Mesothelial cell of epicardium (in vitro differentiated cells): ENCODE measurements around the gene ADGRD1. TPM values are rescaled to one million over a fixed set of nuclear protein-coding genes. Genes with fewer than 3 reads are reported as not detected.

Experiments
- DNase-seq, 2 experiments: peaks; one replicate each; pipeline ENCODE4 v3.0.0; 2021; ENCODE audit warnings: low spot score in 2 of 2; ENCODE audit not compliant: unreplicated experiment in 2 of 2
- H3K27ac Mint-ChIP-seq: 2 replicates; pipeline ENCODE4 v1.8.0; 2021; ENCODE audit warnings: mixed read lengths
- H3K27me3 Mint-ChIP-seq: 2 replicates; pipeline ENCODE4 v1.8.0; 2021; ENCODE audit warnings: low read depth, mixed read lengths
- H3K36me3 Mint-ChIP-seq: 2 replicates; pipeline ENCODE4 v1.8.0; 2021; ENCODE audit warnings: mixed read lengths
- H3K4me1 Mint-ChIP-seq: 2 replicates; pipeline ENCODE4 v1.8.0; 2021; ENCODE audit warnings: mixed read lengths
- H3K4me3 Mint-ChIP-seq: 2 replicates; pipeline ENCODE4 v1.8.0; 2021; ENCODE audit warnings: mild to moderate bottlenecking, moderate library complexity, mixed read lengths
- H3K9me3 Mint-ChIP-seq: 2 replicates; pipeline ENCODE4 v1.8.0; 2021; ENCODE audit warnings: mixed read lengths
- CTCF ChIP-seq: fragments of 200-600 bp; sonication (generic); IDR thresholded peaks from one replicate; pipeline ENCODE4 v1.5.0; 2021; ENCODE audit warnings: antibody characterized with exemption; ENCODE audit not compliant: unreplicated experiment
- total RNA-seq: library from RNA; stranded (reverse); gene quantifications from 3 replicates; pipeline ENCODE4 v1.2.1, GENCODE V29; 2021

The ADGRD1 gene
- total RNA-seq, 1 donor from 2014 or later: 7.2 TPM

- H3K36me3 Mint-ChIP-seq: no peaks in the 10 kb centered on the region
- DNase-seq: no peak
- no peaks in the 10 kb centered on the region for H3K4me1 Mint-ChIP-seq
- no peak overlapping the region for H3K4me3 Mint-ChIP-seq
- no peaks in the 10 kb centered on the region for H3K9me3 Mint-ChIP-seq
- TF ChIP-seq CTCF: no peak
- H3K27ac Mint-ChIP-seq: no peak overlapping the region
- H3K27me3 Mint-ChIP-seq: peaks cover 65% of the 10 kb centered on the region
Measured at GRCh38 chr12:130922511-130922953, 31.2 kb upstream of the ADGRD1 start.

- H3K27me3 Mint-ChIP-seq: peaks cover 44% of the 10 kb centered on the region
- H3K4me3 Mint-ChIP-seq: no peak overlapping the region
- no peaks in the 10 kb centered on the region for H3K9me3 Mint-ChIP-seq
- TF ChIP-seq CTCF: no peak
- no peak overlapping the region for H3K27ac Mint-ChIP-seq
- no peak for DNase-seq
- peaks cover 4% of the 10 kb centered on the region for H3K4me1 Mint-ChIP-seq
- H3K36me3 Mint-ChIP-seq: no peaks in the 10 kb centered on the region
Measured at GRCh38 chr12:130924966-130925665, 28.6 kb upstream of the ADGRD1 start.

DNA sequence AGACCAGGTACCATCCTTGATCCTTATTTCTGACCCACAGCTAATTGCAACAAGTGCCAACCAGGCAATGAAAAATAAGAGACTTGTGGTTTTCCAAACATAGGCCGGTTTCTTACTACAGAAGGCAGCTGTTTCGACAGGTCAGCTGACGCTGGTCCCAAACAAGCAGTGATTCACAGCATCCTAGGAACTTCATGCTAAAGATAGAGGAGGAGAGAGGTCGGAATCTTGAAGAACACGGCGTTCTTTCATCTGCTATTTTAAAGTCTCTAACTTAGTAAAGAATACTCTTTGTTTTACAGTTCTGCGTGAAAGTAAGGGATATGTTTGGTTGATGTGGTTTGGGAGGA is 28.1 kb upstream of the ADGRD1 start:
- DNase-seq: no peak
- no peak for TF ChIP-seq CTCF
- Mint-ChIP-seq H3K27ac (no peak overlapping the region), H3K36me3 (no peaks in the 10 kb centered on the region), H3K4me1 (peaks cover 4% of the 10 kb centered on the region), H3K4me3 (no peak overlapping the region), H3K27me3 (peaks cover 39% of the 10 kb centered on the region), H3K9me3 (no peaks in the 10 kb centered on the region)

DNA sequence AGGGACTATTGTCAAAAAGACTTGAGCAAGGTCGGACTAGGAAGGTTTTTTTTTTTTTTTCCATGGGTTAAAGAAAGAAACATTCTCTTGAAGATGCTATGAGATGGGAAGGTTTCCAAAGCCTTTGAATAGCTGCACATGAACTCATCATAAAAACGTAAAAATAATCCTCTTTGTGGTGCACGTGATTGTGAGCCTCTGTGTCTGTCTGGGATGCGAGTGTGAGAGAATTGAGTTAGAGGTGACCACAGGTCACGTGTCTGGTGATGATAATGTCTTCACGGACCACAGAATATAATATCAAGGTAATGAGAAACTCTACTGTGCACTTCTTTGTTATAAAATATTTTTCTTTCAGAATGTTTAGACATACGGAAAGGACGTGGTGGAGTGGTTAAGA is 24.3 kb upstream of the ADGRD1 start:
- Mint-ChIP-seq H3K36me3 (no peaks in the 10 kb centered on the region), H3K4me1 (peaks cover 9% of the 10 kb centered on the region), H3K4me3 (no peak overlapping the region), H3K9me3 (no peaks in the 10 kb centered on the region), H3K27ac (no peak overlapping the region), H3K27me3 (peaks cover 29% of the 10 kb centered on the region)
- DNase-seq: no peak
- no peak for TF ChIP-seq CTCF

DNA sequence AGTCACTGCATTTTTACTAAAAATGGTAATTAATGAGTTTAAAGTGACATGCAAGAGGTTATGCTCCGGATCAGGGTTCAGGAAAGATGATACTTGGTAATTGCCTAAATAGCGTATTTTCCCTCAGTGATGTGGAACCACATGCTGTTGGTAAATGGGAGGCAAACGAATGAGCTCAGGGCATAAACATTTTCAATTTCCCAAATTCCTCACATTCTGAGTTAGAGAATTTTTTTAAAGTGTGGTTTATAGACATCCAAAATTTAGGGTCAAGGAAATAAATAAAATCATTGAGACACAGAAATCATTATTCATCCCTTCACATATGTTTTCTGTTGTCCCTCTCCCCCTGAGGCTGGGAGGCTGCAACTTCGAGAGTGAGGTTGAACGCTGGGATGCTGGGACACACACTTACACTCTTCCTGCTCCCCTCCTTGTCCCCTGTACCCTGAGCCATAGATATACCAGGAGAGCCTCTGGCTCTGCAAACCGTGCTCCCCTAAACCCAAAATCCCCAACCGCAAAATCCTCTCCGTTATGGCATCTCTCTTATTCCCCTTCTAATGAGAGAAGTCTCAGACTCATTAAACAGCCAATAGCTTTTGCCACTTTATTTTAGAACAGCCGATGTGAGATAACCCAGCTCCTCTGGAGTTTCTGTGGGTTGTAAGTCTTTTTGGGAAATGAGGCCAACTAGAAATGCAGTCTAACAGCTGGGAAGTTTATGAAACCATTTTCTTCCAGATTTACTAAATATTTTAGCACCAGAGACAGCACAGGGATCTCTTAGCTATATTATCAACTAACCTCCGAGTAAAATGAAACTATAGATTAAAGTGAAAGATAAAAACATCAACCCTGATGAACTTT is 21.4 kb upstream of the ADGRD1 start:
- DNase-seq: no peak
- no peak for TF ChIP-seq CTCF
- no peaks in the 10 kb centered on the region for H3K36me3 Mint-ChIP-seq
- H3K4me1 Mint-ChIP-seq: peaks cover 9% of the 10 kb centered on the region
- peaks cover 17% of the 10 kb centered on the region for H3K9me3 Mint-ChIP-seq
- H3K27ac Mint-ChIP-seq: no peak overlapping the region
- H3K4me3 Mint-ChIP-seq: no peak overlapping the region
- peaks cover 38% of the 10 kb centered on the region for H3K27me3 Mint-ChIP-seq
